HepG2 (cell line): ENCODE measurements around the gene PTPRN. TPM values are rescaled to one million over a fixed set of nuclear protein-coding genes. Genes with fewer than 3 reads are reported as not detected.

Source experiments
- ARHGAP35 ChIP-seq: sonication (generic); formaldehyde crosslinking; IDR thresholded peaks from 2 replicates; pipeline ENCODE4 v1.9.0; 2022; ENCODE audit warnings: mild to moderate bottlenecking, inconsistent platforms, moderate library complexity, missing genetic modification reagents, borderline replicate concordance
- BCLAF1 ChIP-seq: fragments of 450-650 bp; IDR thresholded peaks from 2 replicates; pipeline ENCODE4 v1.6.1; 2017; ENCODE audit warnings: mild to moderate bottlenecking
- CBX1 ChIP-seq: IDR thresholded peaks from one replicate; pipeline ENCODE4 v1.6.1; 2016; ENCODE audit warnings: antibody characterized with exemption, low read depth
- EZH2 ChIP-seq: conservative IDR thresholded peaks from 2 replicates; pipeline ENCODE4 v1.6.1; 2012; ENCODE audit warnings: mild to moderate bottlenecking, low read depth, low read length, moderate library complexity
- GPBP1L1 ChIP-seq: sonication (generic); formaldehyde crosslinking; IDR thresholded peaks from 2 replicates; pipeline ENCODE4 v1.5.0; 2020; ENCODE audit warnings: mild to moderate bottlenecking, missing genetic modification reagents
- HES4 ChIP-seq: sonication (generic); formaldehyde crosslinking; IDR thresholded peaks from 2 replicates; pipeline ENCODE4 v1.9.0; 2021; ENCODE audit warnings: mild to moderate bottlenecking, missing genetic modification reagents, borderline replicate concordance
- HNRNPL ChIP-seq: fragments of 200-400 bp; formaldehyde crosslinking; IDR thresholded peaks from 2 replicates; pipeline ENCODE4 v1.6.1; 2017; ENCODE audit warnings: mild to moderate bottlenecking, low read depth, low read length
- HOXA7 ChIP-seq: sonication (generic); formaldehyde crosslinking; IDR thresholded peaks from 2 replicates; pipeline ENCODE4 v1.8.1; 2022; ENCODE audit warnings: mild to moderate bottlenecking, missing genetic modification reagents, moderate library complexity
- MIER3 ChIP-seq: IDR thresholded peaks from 2 replicates; pipeline ENCODE4 v1.6.1; 2016; ENCODE audit warnings: missing compliant biosample characterization, borderline replicate concordance
- NBN ChIP-seq: fragments of 450-650 bp; conservative IDR thresholded peaks from 2 replicates; pipeline ENCODE4 v1.6.1; 2017
- NFIC ChIP-seq: IDR thresholded peaks from 2 replicates; pipeline ENCODE4 v1.6.1; 2012; ENCODE audit warnings: mild to moderate bottlenecking, low read length, inconsistent platforms
- RFX3 ChIP-seq: IDR thresholded peaks from 2 replicates; pipeline ENCODE4 v1.6.1; 2016; ENCODE audit warnings: missing biosample characterization, missing genetic modification reagents
- SAFB2 ChIP-seq: sonication (generic); formaldehyde crosslinking; IDR thresholded peaks from 2 replicates; pipeline ENCODE4 v1.5.1; 2020; ENCODE audit warnings: missing genetic modification reagents, low read depth, mild to moderate bottlenecking, borderline replicate concordance
- SRY ChIP-seq: sonication (generic); formaldehyde crosslinking; IDR thresholded peaks from 2 replicates; pipeline ENCODE4 v1.8.0; 2022; ENCODE audit warnings: mild to moderate bottlenecking, missing genetic modification reagents
- TFDP1 ChIP-seq: IDR thresholded peaks from 2 replicates; pipeline ENCODE4 v1.6.1; 2016; ENCODE audit warnings: missing compliant biosample characterization, missing genetic modification reagents, borderline replicate concordance
- YEATS2 ChIP-seq: sonication (generic); formaldehyde crosslinking; IDR thresholded peaks from 2 replicates; pipeline ENCODE4 v1.4.0; 2020; ENCODE audit warnings: missing genetic modification reagents, borderline replicate concordance
- ZBTB7A ChIP-seq: sonication (generic); formaldehyde crosslinking; IDR thresholded peaks from 2 replicates; pipeline ENCODE4 v1.8.0; 2022; ENCODE audit warnings: mild to moderate bottlenecking, missing genetic modification reagents
- ZHX1 ChIP-seq: sonication (generic); formaldehyde crosslinking; IDR thresholded peaks from 2 replicates; pipeline ENCODE4 v1.8.1; 2022; ENCODE audit warnings: low read depth, mild to moderate bottlenecking, missing genetic modification reagents
- ZNF124 ChIP-seq: sonication (generic); formaldehyde crosslinking; IDR thresholded peaks from 2 replicates; pipeline ENCODE4 v1.4.0; 2020; ENCODE audit warnings: missing genetic modification reagents
- ZNF230 ChIP-seq: sonication (generic); formaldehyde crosslinking; IDR thresholded peaks from 2 replicates; pipeline ENCODE4 v1.4.0; 2020; ENCODE audit warnings: mild to moderate bottlenecking, missing genetic modification reagents
- ZNF251 ChIP-seq: sonication (generic); formaldehyde crosslinking; IDR thresholded peaks from 2 replicates; pipeline ENCODE4 v1.9.0; 2021; ENCODE audit warnings: mild to moderate bottlenecking, missing genetic modification reagents
- ZNF550 ChIP-seq: sonication (generic); formaldehyde crosslinking; IDR thresholded peaks from 2 replicates; pipeline ENCODE4 v1.4.0; 2020; ENCODE audit warnings: mild to moderate bottlenecking, missing genetic modification reagents, borderline replicate concordance
- ZSCAN12 ChIP-seq: sonication (generic); formaldehyde crosslinking; IDR thresholded peaks from 2 replicates; pipeline ENCODE4 v1.9.0; 2021; ENCODE audit warnings: mild to moderate bottlenecking, missing genetic modification reagents
- polyA plus RNA-seq, 8 experiments: library from polyadenylated mRNA; depleted of rRNA in 3 of 8; stranded (reverse) in 7 of 8; unstranded in 1 of 8; fragments of >200 nt; fragmentation: Illumina TruSeq in 4 of 8; extraction: Trizol in 4 of 8; gene quantifications; 2 replicates each; pipeline versions ENCODE4 v1.2.1 to v1.2.3, GENCODE V29; 2011 to 2016; ENCODE audit warnings: low read depth in 4 of 8, missing spikeins in 1 of 8, mixed read lengths in 1 of 8; ENCODE audit not compliant: insufficient read depth in 1 of 8
- total RNA-seq, 5 experiments: library from RNA; depleted of rRNA; stranded (reverse); fragments of >200 nt; fragmentation: Illumina TruSeq; extraction: Trizol; gene quantifications; 2 replicates each; pipeline ENCODE4 v1.2.3, GENCODE V29; 2016; ENCODE audit warnings: low read depth in 1 of 5

Gene PTPRN
- total and polyA plus RNA-seq, 2 of the 13 experiments (the other 11 are each of a cell fraction or from before 2014, with no cell fraction given): 0.26 TPM; not detected in 1

GRCh38 chr2:219253753-219254589 lies 55.2 kb downstream of the PTPRN start, which contains the start of gene TUBA4A (continued):
- TF ChIP-seq TFDP1: no peak
- TF ChIP-seq SAFB2 (CRISPR knock-in tag): no peak
- no peak for TF ChIP-seq RFX3 (CRISPR knock-in tag)
- no peak for TF ChIP-seq NBN
- TF ChIP-seq ZNF124 (CRISPR knock-in tag): no peak
- peak; percentile 62; the same call in 1 of the 2 replicates for TF ChIP-seq ZBTB7A (CRISPR knock-in tag)
- TF ChIP-seq YEATS2 (CRISPR knock-in tag): no peak
- 0 out of 2 replicates have a peak, but pooled peaks have one; percentile 11 for TF ChIP-seq SRY
- TF ChIP-seq EZH2: no peak
- TF ChIP-seq NFIC: no peak
- no peak for TF ChIP-seq MIER3 (CRISPR knock-in tag)
- 0 out of 2 replicates have a peak, but pooled peaks have one; percentile 55 for TF ChIP-seq ZSCAN12
- TF ChIP-seq ZNF550 (CRISPR knock-in tag): no peak
- no peak for TF ChIP-seq BCLAF1
- no peak for TF ChIP-seq CBX1
- no peak for TF ChIP-seq HOXA7 (CRISPR knock-in tag)
- peak; percentile 40; the same call in 1 of the 2 replicates for TF ChIP-seq HNRNPL
- no peak for TF ChIP-seq GPBP1L1 (CRISPR knock-in tag)
- TF ChIP-seq HES4: peak; percentile 31; the same call in 1 of the 2 replicates
- TF ChIP-seq ZNF251: no peak
- TF ChIP-seq ZNF230: no peak; the same call in 1 of the 2 replicates
- TF ChIP-seq ZHX1 (CRISPR knock-in tag): no peak
- no peak for TF ChIP-seq ARHGAP35 (CRISPR knock-in tag)
